HG02943 (cell line): ENCODE measurements around the gene PDYN.

Experiments used
- ATAC-seq: cut with Tn5 transposase; IDR thresholded peaks from one replicate; pipeline ENCODE4 v1.9.1; 2021; ENCODE audit warnings: mild to moderate bottlenecking, low read depth, moderate library complexity; ENCODE audit not compliant: unreplicated experiment

The PDYN gene

GRCh38 chr20:1995531-1996310 is 1.9 kb upstream of the PDYN start:
- ATAC-seq: no peak

GRCh38 chr20:1994627-1995026 is 769 bp upstream of the PDYN start:
- ATAC-seq: no peak

GRCh38 chr20:1992359-1993110 is 1.3 kb downstream of the PDYN start:
- no peak for ATAC-seq

GRCh38 chr20:1987826-1988225 is 6.0 kb downstream of the PDYN start:
- no peak for ATAC-seq

- ATAC-seq: no peak
Observed at GRCh38 chr20:1983301-1983700, 10.6 kb downstream of the PDYN start.

- ATAC-seq: no peak
Observed at GRCh38 chr20:1982686-1983085, 11.2 kb downstream of the PDYN start.

GRCh38 chr20:1979106-1979778 is 14.6 kb downstream of the PDYN start:
- ATAC-seq: no peak

- no peak for ATAC-seq
Observed at GRCh38 chr20:1975291-1975690, 18.6 kb downstream of the PDYN start.

GRCh38 chr20:1973601-1974440 is 20.0 kb downstream of the PDYN start:
- ATAC-seq: no peak

GRCh38 chr20:1971893-1972586 is 21.8 kb downstream of the PDYN start:
- no peak for ATAC-seq

- no peak for ATAC-seq
Observed at GRCh38 chr20:1968964-1969363, 24.9 kb downstream of the PDYN start.

GRCh38 chr20:1965520-1966351 is 28.1 kb downstream of the PDYN start:
- no peak for ATAC-seq

- ATAC-seq: no peak
Observed at GRCh38 chr20:1964659-1965405, 29.0 kb downstream of the PDYN start.

GRCh38 chr20:1964061-1964460 is 29.8 kb downstream of the PDYN start:
- no peak for ATAC-seq

GRCh38 chr20:1961374-1961773 is 32.5 kb downstream of the PDYN start:
- ATAC-seq: no peak

GRCh38 chr20:1959156-1959555 is 34.7 kb downstream of the PDYN start:
- ATAC-seq: no peak

- no peak for ATAC-seq
Observed at GRCh38 chr20:1958426-1958825, 35.4 kb downstream of the PDYN start.

GRCh38 chr20:1955217-1955616 is 38.6 kb downstream of the PDYN start:
- no peak for ATAC-seq
